Breast epithelium (tissue), 4 donors: ENCODE results near the gene PPM1F. TPM values are rescaled to one million over a fixed set of nuclear protein-coding genes. Genes with fewer than 3 reads are reported as not detected.
A peak's percentile ranks its signal among the peaks of the same experiment; 100 is the strongest.
"Not testable (repeated sequence)": the region's sequence is repeated elsewhere in the genome, so short reads cannot be mapped to it uniquely, and the experiment has no call there.

Experiments used
- DNase-seq, 2 donors: peaks; one replicate each; pipeline ENCODE4 v3.0.0-alpha.2; 2019; ENCODE audit warnings: low spot score in 2 of 2
- H3K27ac ChIP-seq, 2 donors: fragments of 200-600 bp; sonication (generic) in 1 of 2; one replicate each; pipeline ENCODE4 v1.5.1; 2016 to 2019; ENCODE audit warnings: mild to moderate bottlenecking in 1 of 2
- H3K27me3 ChIP-seq, 2 donors: fragments of 200-600 bp; sonication (generic) in 1 of 2; one replicate each; pipeline versions ENCODE4 v1.5.1 to v1.6.0; 2017 to 2019; ENCODE audit warnings: control low read depth in 1 of 2, mild to moderate bottlenecking in 1 of 2
- H3K36me3 ChIP-seq: fragments of 200-600 bp; one replicate; pipeline ENCODE4 v1.5.1; 2019
- H3K4me1 ChIP-seq, 2 donors: fragments of 200-600 bp; sonication (generic); one replicate each; pipeline ENCODE4 v1.5.1; 2016 to 2019; ENCODE audit warnings: control low read depth in 1 of 2
- H3K4me3 ChIP-seq, 3 donors: fragments of 200-600 bp; sonication (generic); 1 replicate in 2 of 3; 2 replicates in 1 of 3; pipeline ENCODE4 v1.5.1; 2016 to 2019; ENCODE audit warnings: mild to moderate bottlenecking in 3 of 3, moderate library complexity in 2 of 3
- H3K9me3 ChIP-seq, 2 donors: fragments of 200-600 bp; sonication (generic) in 1 of 2; one replicate each; pipeline ENCODE4 v1.5.1; 2016 to 2019; ENCODE audit warnings: control low read depth in 1 of 2
- CTCF ChIP-seq, 3 donors: fragments of 450-650 bp; IDR thresholded peaks; one replicate each; pipeline ENCODE4 v1.5.1; 2016 to 2017; ENCODE audit warnings: antibody characterized with exemption in 3 of 3, mild to moderate bottlenecking in 3 of 3, moderate library complexity in 3 of 3
- POLR2A ChIP-seq: fragments of 450-650 bp; IDR thresholded peaks from one replicate; pipeline ENCODE4 v1.6.1; 2016; ENCODE audit warnings: antibody characterized with exemption, mild to moderate bottlenecking, moderate library complexity
- POLR2AphosphoS5 ChIP-seq, 3 donors: sonication (generic); formaldehyde crosslinking; IDR thresholded peaks; one replicate each; pipeline ENCODE4 v1.6.1; 2017; ENCODE audit warnings: antibody characterized with exemption in 3 of 3
- intact Hi-C: fragments of 100-400 bp; cut with DNase I; formaldehyde crosslinking; loops from one replicate; pipeline ENCODE4 v1.15.1; 2023; ENCODE audit warnings: low total_unique reads
- total RNA-seq, 3 donors: library from RNA; depleted of rRNA; stranded (reverse); fragments of >200 nt; gene quantifications; one replicate each; pipeline ENCODE4 v1.1.0, GENCODE V29; 2016

PPM1F gene
- total RNA-seq, 3 donors from 2014 or later = 24.3 to 45.2 (median 28.1) TPM

- TF ChIP-seq POLR2AphosphoS5 (IDR thresholded peaks at IDR 0.05) = no peak
- TF ChIP-seq POLR2A = no peak
- TF ChIP-seq CTCF (IDR thresholded peaks at IDR 0.05) = no peak
- no peak overlapping the region for H3K27ac ChIP-seq
- no peak for DNase-seq
- H3K4me1 ChIP-seq = no peaks in the 10 kb centered on the region
- intact Hi-C loops = no loop called here
- no peaks in the 10 kb centered on the region for H3K36me3 ChIP-seq
- H3K4me3 ChIP-seq = no peak overlapping the region
- H3K27me3 ChIP-seq = no peaks in the 10 kb centered on the region
- H3K9me3 ChIP-seq = no peaks in the 10 kb centered on the region
Measured at GRCh38 chr22:21898354-21898896, 54.2 kb downstream of the PPM1F start.

GRCh38 chr22:21896951-21897513 is 55.6 kb downstream of the PPM1F start:
- Histone ChIP-seq H3K9me3 (no peaks in the 10 kb centered on the region), H3K27ac (no peak overlapping the region), H3K4me3 (no peak overlapping the region), H3K4me1 (no peaks in the 10 kb centered on the region), H3K36me3 (no peaks in the 10 kb centered on the region), H3K27me3 (no peaks in the 10 kb centered on the region)
- DNase-seq = peak in 1 of 2 donors; percentile 5
- intact Hi-C loops = no loop called here
- TF ChIP-seq POLR2AphosphoS5 (IDR thresholded peaks at IDR 0.05) = no peak

GRCh38 chr22:21896275-21896674 is 56.4 kb downstream of the PPM1F start:
- H3K27ac ChIP-seq, H3K36me3 ChIP-seq, H3K27me3 ChIP-seq, DNase-seq, H3K4me1 ChIP-seq, intact Hi-C loops, H3K9me3 ChIP-seq, H3K4me3 ChIP-seq: not testable (repeated sequence)

- intact Hi-C loops = no loop called here
Measured at GRCh38 chr22:21894799-21895198, 57.8 kb downstream of the PPM1F start.

GRCh38 chr22:21889251-21889990 is 63.2 kb downstream of the PPM1F start:
- no peaks in the 10 kb centered on the region for H3K9me3 ChIP-seq
- intact Hi-C loops = no loop called here
- no peaks in the 10 kb centered on the region for H3K4me1 ChIP-seq
- TF ChIP-seq POLR2A = no peak
- no peak for TF ChIP-seq CTCF (IDR thresholded peaks at IDR 0.05)
- no peak for TF ChIP-seq POLR2AphosphoS5 (IDR thresholded peaks at IDR 0.05)
- DNase-seq = no peak
- H3K27ac ChIP-seq = no peak overlapping the region
- no peak overlapping the region for H3K4me3 ChIP-seq
- H3K27me3 ChIP-seq = no peaks in the 10 kb centered on the region
- H3K36me3 ChIP-seq = no peaks in the 10 kb centered on the region

More at GRCh38 chr22:21894799-21895198, 57.8 kb downstream of the PPM1F start:
- Histone ChIP-seq H3K27ac (no peak overlapping the region), H3K9me3 (no peaks in the 10 kb centered on the region), H3K4me3 (no peak overlapping the region), H3K36me3 (no peaks in the 10 kb centered on the region), H3K4me1 (no peaks in the 10 kb centered on the region), H3K27me3 (no peaks in the 10 kb centered on the region)
- DNase-seq = peak in 1 of 2 donors; percentile 9
- no peak for TF ChIP-seq POLR2AphosphoS5 (IDR thresholded peaks at IDR 0.05)
- TF ChIP-seq POLR2A = no peak
- TF ChIP-seq CTCF (IDR thresholded peaks at IDR 0.05) = no peak

GRCh38 chr22:21887841-21888240 is 64.8 kb downstream of the PPM1F start:
- TF ChIP-seq CTCF (IDR thresholded peaks at IDR 0.05) (no peak), POLR2AphosphoS5 (IDR thresholded peaks at IDR 0.05) (no peak)

GRCh38 chr22:21883930-21884329 is 68.7 kb downstream of the PPM1F start:
- H3K4me1 ChIP-seq, H3K27me3 ChIP-seq, H3K9me3 ChIP-seq, DNase-seq, intact Hi-C loops, H3K36me3 ChIP-seq, H3K27ac ChIP-seq, H3K4me3 ChIP-seq: not testable (repeated sequence)

More at GRCh38 chr22:21887841-21888240, 64.8 kb downstream of the PPM1F start:
- Histone ChIP-seq H3K4me1 (no peaks in the 10 kb centered on the region), H3K36me3 (no peaks in the 10 kb centered on the region), H3K27me3 (no peaks in the 10 kb centered on the region), H3K9me3 (no peaks in the 10 kb centered on the region), H3K4me3 (no peak overlapping the region), H3K27ac (no peak overlapping the region)
- intact Hi-C loops = no loop called here
- DNase-seq = no peak

GRCh38 chr22:21882754-21883333 is 69.8 kb downstream of the PPM1F start:
- DNase-seq, H3K9me3 ChIP-seq, H3K4me1 ChIP-seq, H3K27me3 ChIP-seq, H3K27ac ChIP-seq, H3K36me3 ChIP-seq, H3K4me3 ChIP-seq, intact Hi-C loops: not testable (repeated sequence)
